Measurements from ENCODE around the gene CCDC181.
A peak's percentile ranks its signal among the peaks of the same experiment; 100 is the strongest.

The CCDC181 gene

GRCh38 chr1:169427081-169427641 lies at the start of gene CCDC181:
TSS of gene CCDC181 (minus strand) at chr1:169427474. CDS start at chr1:169424927, 2,547 bp downstream.
- TF ChIP-seq L3MBTL2 (conservative IDR thresholded peaks at IDR 0.05) (peak; percentile 67), FOXA1 (IDR thresholded peaks at IDR 0.05) (no peak), ARNT (IDR thresholded peaks at IDR 0.05) (no peak), SP1 (IDR thresholded peaks at IDR 0.05) (no peak), PKNOX1 (IDR thresholded peaks at IDR 0.05) (no peak), FOXK2 (IDR thresholded peaks at IDR 0.05) (no peak), CTBP1 (IDR thresholded peaks at IDR 0.05; ENCODE audit: borderline replicate concordance) (0 out of 2 replicates have a peak, but pooled peaks have one; percentile 56)
- DNase-seq (ENCODE audit: extremely low spot score), result peak; percentile 95
- ChIA-PET CTCF (interaction anchor here (0.6 kb wide), 1 partner anchor 77 kb away, joined by 3 read pairs; no protein-coding TSS in a partner anchor), POLR2A (interaction anchor here (0.6 to 1.6 kb wide), 10 partner anchors 9 to 60 kb away, joined by 3 to 10 read pairs (median 3); partner anchors contain the start of genes BLZF1 and SLC19A2)

DNA sequence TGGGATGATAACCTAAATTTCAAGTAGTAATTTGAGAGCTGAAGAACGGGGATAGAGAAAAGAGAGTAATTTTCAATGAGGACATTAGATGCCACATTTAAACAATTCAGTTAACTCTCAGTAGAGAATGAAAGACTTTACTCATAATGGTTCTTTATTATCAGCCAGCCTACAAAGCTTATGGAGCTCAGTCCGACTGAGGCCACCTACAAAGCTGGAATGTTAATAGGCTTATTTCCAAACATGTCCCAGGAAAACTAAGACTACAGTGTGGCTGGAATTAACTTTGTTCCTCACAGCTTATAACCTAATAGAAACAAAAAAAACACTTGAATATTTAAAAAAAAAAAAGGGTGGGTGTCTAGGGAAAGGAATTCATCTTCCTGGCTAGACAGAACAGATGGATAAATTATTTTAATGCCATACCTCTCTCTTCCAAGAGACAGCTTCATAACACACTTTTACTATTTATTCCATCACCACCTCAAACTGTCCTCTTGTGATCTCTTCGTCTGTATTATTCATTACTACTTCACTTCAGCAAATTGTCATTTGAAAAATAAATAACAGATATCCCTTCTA lies 48.6 kb upstream of the CCDC181 start:
- DNase-seq (ENCODE audit: extremely low spot score), result no peak
- ChIA-PET CTCF (no interaction called here), POLR2A (interaction anchor here (1.0 kb wide), 1 partner anchor 10 kb away, joined by 4 read pairs; the partner anchor contains the start of gene SLC19A2)
- TF ChIP-seq CTBP1 (IDR thresholded peaks at IDR 0.05; ENCODE audit: borderline replicate concordance) (no peak), PKNOX1 (IDR thresholded peaks at IDR 0.05) (no peak), LEF1 (IDR thresholded peaks at IDR 0.05; ENCODE audit: borderline replicate concordance) (no peak), FOXK2 (IDR thresholded peaks at IDR 0.05) (no peak), FOXM1 (IDR thresholded peaks at IDR 0.05; ENCODE audit: borderline replicate concordance) (no peak), FOXA1 (IDR thresholded peaks at IDR 0.05) (no peak), ARNT (IDR thresholded peaks at IDR 0.05) (no peak), SUZ12 (IDR thresholded peaks at IDR 0.05) (no peak), HDGF (IDR thresholded peaks at IDR 0.05; ENCODE audit: borderline replicate concordance) (no peak), NFRKB (IDR thresholded peaks at IDR 0.05) (no peak), TARDBP (IDR thresholded peaks at IDR 0.05) (no peak), ELF4 (IDR thresholded peaks at IDR 0.05) (no peak), ZNF384 (IDR thresholded peaks at IDR 0.05) (no peak), BHLHE40 (IDR thresholded peaks at IDR 0.05; ENCODE audit: borderline replicate concordance) (no peak), L3MBTL2 (conservative IDR thresholded peaks at IDR 0.05) (no peak), SP1 (IDR thresholded peaks at IDR 0.05) (no peak)

DNA sequence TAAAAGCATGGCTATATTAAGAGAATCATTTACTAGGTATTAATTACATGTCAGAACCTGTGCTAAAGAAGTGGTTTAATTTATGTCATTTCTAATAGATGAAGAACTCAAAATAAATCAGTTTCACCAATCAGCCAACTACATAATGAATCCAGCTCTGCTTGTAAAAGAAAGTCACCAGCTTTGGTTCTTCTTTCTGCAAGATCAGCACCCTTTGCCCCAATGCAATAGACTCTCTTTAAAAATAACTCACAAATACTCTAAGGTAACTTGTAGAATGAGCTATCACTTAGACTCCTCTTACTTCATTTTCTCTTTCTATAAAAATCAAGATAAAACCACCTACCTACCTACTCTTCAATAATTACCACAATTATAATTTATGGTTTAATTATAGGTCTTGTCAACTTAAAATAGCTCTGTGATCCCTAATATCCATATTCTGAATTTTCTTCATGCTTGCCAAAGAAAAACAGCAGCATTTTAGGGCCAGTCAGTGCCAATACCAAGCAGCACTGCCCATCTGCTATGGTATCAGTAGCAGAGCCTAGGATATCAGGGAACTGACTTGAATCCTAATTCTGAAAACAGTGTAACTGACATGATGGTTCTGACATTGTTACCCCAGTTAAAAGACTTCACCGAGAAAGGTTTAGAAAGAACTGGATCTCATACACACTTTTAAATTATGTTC lies 47.2 kb upstream of the CCDC181 start:
- TF ChIP-seq ELF4 (IDR thresholded peaks at IDR 0.05) (no peak), TARDBP (IDR thresholded peaks at IDR 0.05) (no peak), SP1 (IDR thresholded peaks at IDR 0.05) (no peak), FOXA1 (IDR thresholded peaks at IDR 0.05) (no peak), BHLHE40 (IDR thresholded peaks at IDR 0.05; ENCODE audit: borderline replicate concordance) (no peak), FOXM1 (IDR thresholded peaks at IDR 0.05; ENCODE audit: borderline replicate concordance) (no peak), ZNF384 (IDR thresholded peaks at IDR 0.05) (no peak), FOXK2 (IDR thresholded peaks at IDR 0.05) (no peak), L3MBTL2 (conservative IDR thresholded peaks at IDR 0.05) (no peak), SUZ12 (IDR thresholded peaks at IDR 0.05) (no peak), HDGF (IDR thresholded peaks at IDR 0.05; ENCODE audit: borderline replicate concordance) (no peak), CTBP1 (IDR thresholded peaks at IDR 0.05; ENCODE audit: borderline replicate concordance) (no peak), ARNT (IDR thresholded peaks at IDR 0.05) (no peak), PKNOX1 (IDR thresholded peaks at IDR 0.05) (no peak), LEF1 (IDR thresholded peaks at IDR 0.05; ENCODE audit: borderline replicate concordance) (no peak), NFRKB (IDR thresholded peaks at IDR 0.05) (no peak)
- DNase-seq (ENCODE audit: extremely low spot score), result no peak
- POLR2A ChIA-PET, result interaction anchor here (1.2 kb wide), 1 partner anchor 12 kb away, joined by 6 read pairs; the partner anchor contains the start of gene SLC19A2
- CTCF ChIA-PET, result interaction anchor here (0.6 kb wide), 1 partner anchor 8 kb away, joined by 3 read pairs; no protein-coding TSS in a partner anchor

- CTCF ChIA-PET, result no interaction called here
- DNase-seq (ENCODE audit: extremely low spot score), result no peak
- TF ChIP-seq BHLHE40 (IDR thresholded peaks at IDR 0.05; ENCODE audit: borderline replicate concordance) (no peak), FOXM1 (IDR thresholded peaks at IDR 0.05; ENCODE audit: borderline replicate concordance) (no peak), FOXA1 (IDR thresholded peaks at IDR 0.05) (no peak), SP1 (IDR thresholded peaks at IDR 0.05) (no peak), SUZ12 (IDR thresholded peaks at IDR 0.05) (no peak), FOXK2 (IDR thresholded peaks at IDR 0.05) (no peak), NFRKB (IDR thresholded peaks at IDR 0.05) (no peak), HDGF (IDR thresholded peaks at IDR 0.05; ENCODE audit: borderline replicate concordance) (no peak), LEF1 (IDR thresholded peaks at IDR 0.05; ENCODE audit: borderline replicate concordance) (no peak), ELF4 (IDR thresholded peaks at IDR 0.05) (no peak)
- POLR2A ChIA-PET, result no interaction called here
These were observed 46.1 kb upstream of the CCDC181 start for GRCh38 chr1:169473347-169473746.

GRCh38 chr1:169472738-169473137 lies 45.5 kb upstream of the CCDC181 start:
- TF ChIP-seq SUZ12 (IDR thresholded peaks at IDR 0.05), result no peak
- ChIA-PET CTCF (no interaction called here), POLR2A (no interaction called here)
- DNase-seq (ENCODE audit: extremely low spot score), result no peak

Data from HEK293T (cell line).